Fibroblast of the aortic adventitia (primary cell): ENCODE measurements around the gene CHIT1. TPM values are rescaled to one million over a fixed set of nuclear protein-coding genes. Genes with fewer than 3 reads are reported as not detected.

Experiments used
- DNase-seq: peaks from one replicate; pipeline ENCODE4 v3.0.0-alpha.2; 2010; ENCODE audit warnings: low read depth
- H3K4me3 ChIP-seq: 2 replicates; pipeline ENCODE4 v1.5.1; 2011; ENCODE audit warnings: low read depth, mild to moderate bottlenecking, control low read depth, low read length, moderate library complexity
- total RNA-seq: library from RNA; depleted of rRNA; stranded (reverse); fragments of >200 nt; gene quantifications from 2 replicates; pipeline ENCODE4 v1.2.3, GENCODE V29; 2012; ENCODE audit warnings: low replicate concordance
- TF ChIP-seq, protein P1 (sequence below): IDR thresholded peaks from 2 replicates; pipeline ENCODE4 v1.5.1; 2011; ENCODE audit warnings: mild to moderate bottlenecking, low read length, control low read depth, inconsistent platforms; ENCODE audit not compliant: insufficient read depth

Gene CHIT1
- total RNA-seq, 1 donor, result not detected

DNA sequence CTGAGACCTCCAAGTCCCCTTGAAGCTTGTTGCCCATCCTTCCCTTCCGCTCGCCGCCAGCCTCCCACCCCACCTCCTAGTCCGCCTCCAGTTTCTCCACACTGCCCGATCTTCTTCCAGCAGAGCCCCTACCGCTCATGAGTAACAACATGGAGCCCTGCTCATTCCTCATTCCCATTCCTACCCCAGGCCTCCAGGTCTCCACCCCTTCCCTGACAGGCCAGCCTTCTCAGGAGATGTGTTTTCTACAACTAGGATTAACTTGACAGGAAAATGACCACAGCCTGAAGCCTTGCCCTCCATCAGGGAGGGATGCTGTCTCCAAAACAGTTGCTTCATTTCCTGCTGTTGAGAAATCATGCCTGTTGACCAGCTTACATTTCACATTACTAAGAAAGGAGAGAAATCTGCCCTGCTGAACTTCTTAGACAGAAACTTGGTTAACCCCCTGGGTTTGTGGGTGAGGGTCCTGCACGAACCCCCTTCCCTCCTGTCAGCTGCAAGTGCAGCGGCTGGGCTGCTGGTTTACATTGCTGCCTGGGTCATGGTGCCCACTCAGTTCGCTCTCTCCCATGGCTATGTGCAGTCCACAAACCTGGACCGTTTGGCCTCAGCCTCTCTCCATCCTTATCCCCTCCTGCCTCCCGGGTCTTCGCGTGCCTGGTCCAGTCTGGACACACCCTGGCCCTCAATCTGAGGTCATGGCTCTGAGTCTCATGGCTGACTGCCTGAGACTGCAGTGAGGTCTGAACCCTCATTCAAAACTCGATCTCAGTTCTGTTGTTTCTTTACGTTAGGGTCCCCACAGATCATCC lies 26.8 kb downstream of the CHIT1 start:
- DNase-seq, result peak; percentile 97
- no peak overlapping the region for H3K4me3 ChIP-seq
- TF ChIP-seq, protein P1, sequence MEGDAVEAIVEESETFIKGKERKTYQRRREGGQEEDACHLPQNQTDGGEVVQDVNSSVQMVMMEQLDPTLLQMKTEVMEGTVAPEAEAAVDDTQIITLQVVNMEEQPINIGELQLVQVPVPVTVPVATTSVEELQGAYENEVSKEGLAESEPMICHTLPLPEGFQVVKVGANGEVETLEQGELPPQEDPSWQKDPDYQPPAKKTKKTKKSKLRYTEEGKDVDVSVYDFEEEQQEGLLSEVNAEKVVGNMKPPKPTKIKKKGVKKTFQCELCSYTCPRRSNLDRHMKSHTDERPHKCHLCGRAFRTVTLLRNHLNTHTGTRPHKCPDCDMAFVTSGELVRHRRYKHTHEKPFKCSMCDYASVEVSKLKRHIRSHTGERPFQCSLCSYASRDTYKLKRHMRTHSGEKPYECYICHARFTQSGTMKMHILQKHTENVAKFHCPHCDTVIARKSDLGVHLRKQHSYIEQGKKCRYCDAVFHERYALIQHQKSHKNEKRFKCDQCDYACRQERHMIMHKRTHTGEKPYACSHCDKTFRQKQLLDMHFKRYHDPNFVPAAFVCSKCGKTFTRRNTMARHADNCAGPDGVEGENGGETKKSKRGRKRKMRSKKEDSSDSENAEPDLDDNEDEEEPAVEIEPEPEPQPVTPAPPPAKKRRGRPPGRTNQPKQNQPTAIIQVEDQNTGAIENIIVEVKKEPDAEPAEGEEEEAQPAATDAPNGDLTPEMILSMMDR, result no peak

DNA sequence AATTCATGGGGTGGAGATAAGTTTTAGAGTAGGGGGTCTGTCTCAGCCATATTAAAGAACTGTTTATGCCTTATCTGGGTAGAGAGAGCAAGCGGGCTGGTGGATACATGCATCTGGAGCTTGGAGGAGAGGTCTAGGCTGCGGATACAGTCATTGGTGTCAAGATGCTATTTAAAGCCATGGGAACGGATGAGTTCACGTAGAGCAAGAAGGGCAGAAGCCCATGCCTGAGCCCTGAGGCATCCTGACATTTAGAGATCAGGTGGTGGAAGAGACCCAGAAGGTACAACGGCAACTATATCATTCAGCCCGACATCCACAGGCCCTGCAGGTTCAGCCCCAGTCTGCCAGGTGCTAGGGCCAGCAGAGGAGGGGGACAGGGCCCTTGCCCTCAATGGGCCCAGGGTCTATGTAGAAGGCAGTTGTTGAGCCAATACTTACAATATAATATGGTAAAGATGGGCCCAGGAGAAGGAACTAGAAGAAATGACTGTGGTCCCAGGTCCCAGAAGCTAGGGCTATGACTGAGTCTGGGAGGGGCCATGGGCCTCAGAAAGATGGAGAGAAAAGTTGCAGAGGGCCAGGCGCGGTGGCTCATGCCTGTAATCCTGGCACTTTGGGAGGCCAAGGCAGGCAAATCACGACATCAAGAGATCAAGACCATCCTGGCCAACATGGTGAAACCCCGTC lies 27.8 kb downstream of the CHIT1 start:
- TF ChIP-seq, protein P1, result no peak
- no peak overlapping the region for H3K4me3 ChIP-seq
- no peak for DNase-seq

DNA sequence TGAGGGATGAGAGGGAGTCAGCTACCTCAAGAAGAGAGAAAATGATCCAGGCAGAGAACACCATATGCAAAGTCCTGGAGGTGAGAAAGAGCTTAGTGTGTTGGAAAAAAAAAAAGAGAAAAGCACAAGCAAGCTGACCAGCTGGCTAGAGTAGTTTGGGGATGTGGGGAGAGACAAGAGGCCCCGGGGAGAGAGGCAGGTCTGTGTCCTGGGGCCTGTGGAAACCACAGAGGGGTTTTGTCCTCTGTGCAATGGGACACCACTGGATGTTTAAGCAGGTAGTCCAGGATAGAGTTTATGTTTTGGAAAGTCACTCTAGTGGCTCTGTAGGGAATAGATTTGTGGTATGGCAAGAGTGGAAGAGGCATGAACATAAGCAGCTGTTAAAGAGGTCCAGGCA lies 28.6 kb downstream of the CHIT1 start:
- TF ChIP-seq, protein P1, result no peak
- no peak overlapping the region for H3K4me3 ChIP-seq
- no peak for DNase-seq

DNA sequence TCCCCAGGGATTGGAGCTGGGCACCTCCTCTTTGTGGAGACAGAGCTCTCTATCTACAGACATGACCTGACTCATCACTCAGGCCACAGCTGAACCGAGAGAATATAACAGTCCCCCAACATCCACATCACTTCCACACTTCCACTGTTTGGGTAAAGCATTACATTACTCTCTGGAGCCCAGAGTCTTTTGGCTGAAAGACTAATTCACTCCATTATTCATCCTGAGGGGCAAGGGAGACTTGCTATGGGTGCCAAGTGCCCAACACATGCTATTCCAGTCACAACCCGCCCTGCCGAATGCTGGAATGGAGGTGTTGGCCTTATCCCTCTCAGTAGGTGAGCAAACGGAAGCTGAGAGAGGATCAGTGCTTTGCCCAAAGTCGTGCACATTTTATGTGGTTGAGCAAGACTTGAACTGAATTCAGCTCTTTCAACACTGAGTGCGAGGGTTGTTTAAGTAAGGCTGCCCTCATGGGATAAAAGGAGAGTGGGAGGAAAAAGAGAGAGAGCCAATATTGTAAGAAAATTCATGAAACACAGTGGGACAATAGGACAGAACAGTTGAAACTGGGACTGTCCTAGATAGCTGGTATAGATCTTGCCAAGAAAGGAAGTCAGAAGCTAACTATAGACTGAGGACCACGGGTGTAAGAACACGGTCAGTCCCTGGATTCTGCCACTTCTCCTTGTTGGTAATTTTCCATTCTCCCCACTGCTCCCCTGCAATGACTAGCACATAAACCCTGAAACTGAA lies 29.5 kb downstream of the CHIT1 start:
- no peak overlapping the region for H3K4me3 ChIP-seq
- peak; percentile 97 for DNase-seq

DNA sequence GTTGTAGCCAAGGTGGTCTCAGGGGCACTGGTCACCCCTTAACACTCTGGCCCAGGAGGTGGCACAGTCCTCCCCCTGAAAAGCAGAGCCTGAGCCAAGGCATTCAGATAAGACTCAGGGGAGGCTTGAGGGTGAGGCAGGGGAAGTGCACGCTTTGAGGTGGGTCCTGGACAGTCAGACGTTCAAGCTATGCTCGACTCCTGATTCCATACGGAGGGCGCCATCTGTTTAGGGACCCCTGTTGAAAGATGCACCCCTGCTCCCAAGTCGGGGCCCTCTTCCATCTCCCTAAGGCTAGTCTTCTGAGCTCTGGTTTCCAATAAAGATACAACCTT lies 30.0 kb downstream of the CHIT1 start:
- TF ChIP-seq, protein P1, result no peak

More for the DNA sequence above, 29.5 kb downstream of the CHIT1 start:
- TF ChIP-seq, protein P1, result no peak

DNA sequence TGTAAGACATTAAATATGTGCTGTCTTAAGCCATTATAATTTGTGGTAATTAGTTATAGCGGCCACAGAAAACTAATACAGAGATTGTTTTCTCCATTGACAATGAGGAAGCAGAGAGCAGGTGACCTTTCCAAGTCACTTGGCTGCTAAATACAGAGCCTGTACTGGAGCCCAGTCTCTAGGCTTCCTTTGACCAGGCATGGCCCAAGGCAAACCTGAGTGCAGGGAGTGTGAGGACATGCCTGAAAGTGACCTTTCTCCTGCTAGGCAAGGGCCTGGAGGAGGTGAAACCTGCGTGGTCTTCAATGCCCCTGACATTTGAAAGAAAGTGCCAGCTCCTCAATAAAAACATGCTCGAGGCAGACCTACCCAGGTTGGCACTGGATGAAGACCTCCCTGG lies 30.5 kb downstream of the CHIT1 start:
- no peak for DNase-seq
- TF ChIP-seq, protein P1, result no peak
- no peak overlapping the region for H3K4me3 ChIP-seq

More for the DNA sequence above, 30.0 kb downstream of the CHIT1 start:
- no peak for DNase-seq
- H3K4me3 ChIP-seq, result no peak overlapping the region
